Vagina (tissue), 2 donors: ENCODE data around the gene PLA2G4C.

ENCODE experiments used
- POLR2A ChIP-seq, 2 donors: fragments of 450-650 bp; IDR thresholded peaks; one replicate each; pipeline ENCODE4 v1.6.1; 2017; ENCODE audit warnings: antibody characterized with exemption in 2 of 2, mild to moderate bottlenecking in 2 of 2, moderate library complexity in 2 of 2
- POLR2AphosphoS5 ChIP-seq, 2 donors: sonication (generic); formaldehyde crosslinking; IDR thresholded peaks; one replicate each; pipeline ENCODE4 v1.9.0; 2017; ENCODE audit warnings: antibody characterized with exemption in 2 of 2, mild to moderate bottlenecking in 2 of 2, low read depth in 1 of 2; ENCODE audit not compliant: insufficient read depth in 1 of 2
- TF ChIP-seq, protein P1 (sequence below), 3 experiments: fragments of 450-650 bp in 2 of 3; fragments of 200-600 bp in 1 of 3; sonication (generic) in 1 of 3; IDR thresholded peaks; one replicate each; pipeline ENCODE4 v1.5.1; 2017 to 2019; ENCODE audit warnings: antibody characterized with exemption in 3 of 3, mild to moderate bottlenecking in 2 of 3, moderate library complexity in 2 of 3

DNA sequence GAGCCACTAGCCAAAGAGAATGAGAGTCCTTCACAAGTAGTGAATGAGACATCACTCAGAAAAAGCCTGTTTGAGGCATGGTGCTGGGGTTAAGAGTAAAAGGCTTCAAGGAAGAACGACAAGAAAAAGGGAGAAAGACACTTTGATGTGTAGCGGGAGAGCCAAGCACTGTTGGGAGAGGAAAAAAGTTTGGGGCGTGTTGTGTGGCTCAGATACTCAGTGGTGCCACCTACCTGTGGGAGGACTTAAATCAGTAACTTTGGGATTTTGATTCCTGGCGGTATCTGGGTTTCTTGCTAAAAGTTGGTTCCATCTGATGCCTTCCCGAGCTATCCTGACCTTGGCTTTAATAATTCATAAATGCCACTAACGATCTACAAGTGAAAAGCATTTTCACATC is 103.9 kb downstream of the PLA2G4C start:
- TF ChIP-seq, protein P1, sequence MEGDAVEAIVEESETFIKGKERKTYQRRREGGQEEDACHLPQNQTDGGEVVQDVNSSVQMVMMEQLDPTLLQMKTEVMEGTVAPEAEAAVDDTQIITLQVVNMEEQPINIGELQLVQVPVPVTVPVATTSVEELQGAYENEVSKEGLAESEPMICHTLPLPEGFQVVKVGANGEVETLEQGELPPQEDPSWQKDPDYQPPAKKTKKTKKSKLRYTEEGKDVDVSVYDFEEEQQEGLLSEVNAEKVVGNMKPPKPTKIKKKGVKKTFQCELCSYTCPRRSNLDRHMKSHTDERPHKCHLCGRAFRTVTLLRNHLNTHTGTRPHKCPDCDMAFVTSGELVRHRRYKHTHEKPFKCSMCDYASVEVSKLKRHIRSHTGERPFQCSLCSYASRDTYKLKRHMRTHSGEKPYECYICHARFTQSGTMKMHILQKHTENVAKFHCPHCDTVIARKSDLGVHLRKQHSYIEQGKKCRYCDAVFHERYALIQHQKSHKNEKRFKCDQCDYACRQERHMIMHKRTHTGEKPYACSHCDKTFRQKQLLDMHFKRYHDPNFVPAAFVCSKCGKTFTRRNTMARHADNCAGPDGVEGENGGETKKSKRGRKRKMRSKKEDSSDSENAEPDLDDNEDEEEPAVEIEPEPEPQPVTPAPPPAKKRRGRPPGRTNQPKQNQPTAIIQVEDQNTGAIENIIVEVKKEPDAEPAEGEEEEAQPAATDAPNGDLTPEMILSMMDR (IDR thresholded peaks at IDR 0.05) = no peak
- TF ChIP-seq POLR2AphosphoS5 (IDR thresholded peaks at IDR 0.05; ENCODE audit: insufficient read depth in 1 of 2, low read depth in 1 of 2) (no peak), POLR2A (IDR thresholded peaks at IDR 0.05) (no peak)
